ENCODE measurements around the gene TMOD2. TPM values are rescaled to one million over a fixed set of nuclear protein-coding genes. Genes with fewer than 3 reads are reported as not detected.
A peak's percentile ranks its signal among the peaks of the same experiment; 100 is the strongest.

The TMOD2 gene
- total RNA-seq, 1 experiment from 2014 or later: 2.2 TPM

GRCh38 chr15:51812598-51812997, 61.2 kb downstream of the TMOD2 start:
- DNase-seq (ENCODE audit: low read depth): no peak

- DNase-seq (ENCODE audit: low read depth): peak; percentile 61
These were observed 63.2 kb downstream of the TMOD2 start for GRCh38 chr15:51814606-51815005.

GRCh38 chr15:51816611-51817010, 65.2 kb downstream of the TMOD2 start:
- no peak for DNase-seq (ENCODE audit: low read depth)

- no peak for DNase-seq (ENCODE audit: low read depth)
These were observed 66.8 kb downstream of the TMOD2 start for GRCh38 chr15:51818150-51818549.

GRCh38 chr15:51825698-51826097, 74.3 kb downstream of the TMOD2 start:
- DNase-seq (ENCODE audit: low read depth): no peak

GRCh38 chr15:51828621-51829375, 77.4 kb downstream of the TMOD2 start:
- peak; percentile 61 for DNase-seq (ENCODE audit: low read depth)

- DNase-seq (ENCODE audit: low read depth): peak; percentile 86
These were observed 78.2 kb downstream of the TMOD2 start, which contains the start of gene TMOD3 for GRCh38 chr15:51829376-51830275. TMOD3 (plus strand) TSS chr15:51829653; CDS start chr15:51862885, 33,232 bp downstream.

GRCh38 chr15:51830276-51830806, 78.9 kb downstream of the TMOD2 start:
- peak; percentile 40 for DNase-seq (ENCODE audit: low read depth)

- DNase-seq (ENCODE audit: low read depth): no peak
These were observed 82.4 kb downstream of the TMOD2 start for GRCh38 chr15:51833772-51834171.

- DNase-seq (ENCODE audit: low read depth): no peak
These were observed 86.4 kb downstream of the TMOD2 start for GRCh38 chr15:51837792-51838251.

- no peak for DNase-seq (ENCODE audit: low read depth)
These were observed 86.9 kb downstream of the TMOD2 start for GRCh38 chr15:51838270-51838669.

GRCh38 chr15:51840692-51841091, 89.3 kb downstream of the TMOD2 start:
- DNase-seq (ENCODE audit: low read depth): no peak

GRCh38 chr15:51841406-51842040, 90.1 kb downstream of the TMOD2 start:
- DNase-seq (ENCODE audit: low read depth): no peak

- DNase-seq (ENCODE audit: low read depth): no peak
These were observed 90.9 kb downstream of the TMOD2 start for GRCh38 chr15:51842265-51842664.

GRCh38 chr15:51842852-51843737, 91.7 kb downstream of the TMOD2 start:
- DNase-seq (ENCODE audit: low read depth): peak; percentile 78

GRCh38 chr15:51844747-51845426, 93.5 kb downstream of the TMOD2 start:
- no peak for DNase-seq (ENCODE audit: low read depth)

- no peak for DNase-seq (ENCODE audit: low read depth)
These were observed 94.7 kb downstream of the TMOD2 start for GRCh38 chr15:51846066-51846462.

- DNase-seq (ENCODE audit: low read depth): peak; percentile 79
These were observed 95.2 kb downstream of the TMOD2 start for GRCh38 chr15:51846463-51847230.

- no peak for DNase-seq (ENCODE audit: low read depth)
These were observed 97.4 kb downstream of the TMOD2 start for GRCh38 chr15:51848811-51849210.

All from HT1080 (cell line).